Measurements from ENCODE around the gene GRID2. TPM values are rescaled to one million over a fixed set of nuclear protein-coding genes. Genes with fewer than 3 reads are reported as not detected.
"Not testable (repeated sequence)": the region's sequence is repeated elsewhere in the genome, so short reads cannot be mapped to it uniquely, and the experiment has no call there.

The GRID2 gene
- total and polyA plus RNA-seq, 8 donors = 6.4 TPM; not detected in 7

- DNase-seq = no peak
- H3K9me3 ChIP-seq = no peaks in the 10 kb centered on the region
- TF ChIP-seq POLR2AphosphoS5 (IDR thresholded peaks at IDR 0.05) (no peak), CTCF (IDR thresholded peaks at IDR 0.05) (no peak), POLR2A (IDR thresholded peaks at IDR 0.05) (no peak), EP300 (IDR thresholded peaks at IDR 0.05) (no peak)
- no peaks in the 10 kb centered on the region for H3K27me3 ChIP-seq
- intact Hi-C loops (cut with DNase I; ENCODE audit: low total_unique reads) = no loop called here
- no peaks in the 10 kb centered on the region for H3K36me3 ChIP-seq
- H3K27ac ChIP-seq = no peak overlapping the region
- no peak overlapping the region for H3K4me3 ChIP-seq
- WGBS, 5 donors = 91 to 96% (median 94%) methylated on average over 4 of the region's 4 CpGs
- no peaks in the 10 kb centered on the region for H3K4me1 ChIP-seq
These were observed 35.1 kb upstream of the GRID2 start for GRCh38 chr4:92268642-92269041.

GRCh38 chr4:92270908-92271307 lies 32.9 kb upstream of the GRID2 start:
- Histone ChIP-seq H3K27me3 (no peaks in the 10 kb centered on the region), H3K9me3 (no peaks in the 10 kb centered on the region), H3K4me1 (no peaks in the 10 kb centered on the region), H3K27ac (no peak overlapping the region), H3K4me3 (no peak overlapping the region), H3K36me3 (no peaks in the 10 kb centered on the region)
- intact Hi-C loops (cut with DNase I; ENCODE audit: low total_unique reads) = no loop called here
- DNase-seq = no peak
- 73 to 87% (median 84%) methylated on average over 2 of the region's 2 CpGs for WGBS, 5 donors
- TF ChIP-seq POLR2A (IDR thresholded peaks at IDR 0.05) (no peak), POLR2AphosphoS5 (IDR thresholded peaks at IDR 0.05) (no peak), CTCF (IDR thresholded peaks at IDR 0.05) (no peak), EP300 (IDR thresholded peaks at IDR 0.05) (no peak)

GRCh38 chr4:92271551-92271950 lies 32.2 kb upstream of the GRID2 start:
- 75 to 81% (median 81%) methylated on average over 4 of the region's 4 CpGs for WGBS, 5 donors
- H3K4me1 ChIP-seq; H3K9me3 ChIP-seq; H3K27ac ChIP-seq; intact Hi-C loops (cut with DNase I; ENCODE audit: low total_unique reads); H3K36me3 ChIP-seq; DNase-seq; H3K27me3 ChIP-seq; H3K4me3 ChIP-seq: not testable (repeated sequence)

- H3K36me3 ChIP-seq; H3K27me3 ChIP-seq; H3K9me3 ChIP-seq; DNase-seq; H3K27ac ChIP-seq; H3K4me3 ChIP-seq; H3K4me1 ChIP-seq; intact Hi-C loops (cut with DNase I; ENCODE audit: low total_unique reads): not testable (repeated sequence)
- WGBS, 5 donors = 84 to 92% (median 90%) methylated on average over 8 of the region's 8 CpGs
These were observed 26.5 kb upstream of the GRID2 start for GRCh38 chr4:92277057-92277881.

- H3K4me1 ChIP-seq = no peaks in the 10 kb centered on the region
- no peak overlapping the region for H3K4me3 ChIP-seq
- no peaks in the 10 kb centered on the region for H3K27me3 ChIP-seq
- H3K27ac ChIP-seq = no peak overlapping the region
- no peak for TF ChIP-seq CTCF (IDR thresholded peaks at IDR 0.05)
- TF ChIP-seq POLR2AphosphoS5 (IDR thresholded peaks at IDR 0.05) = no peak
- no peak for TF ChIP-seq POLR2A (IDR thresholded peaks at IDR 0.05)
- no peak for TF ChIP-seq EP300 (IDR thresholded peaks at IDR 0.05)
- no peaks in the 10 kb centered on the region for H3K36me3 ChIP-seq
- intact Hi-C loops (cut with DNase I; ENCODE audit: low total_unique reads) = no loop called here
- DNase-seq = no peak
- H3K9me3 ChIP-seq = no peaks in the 10 kb centered on the region
- 87 to 94% (median 92%) methylated on average over 1 of the region's 1 CpG for WGBS, 5 donors
These were observed 24.5 kb upstream of the GRID2 start for GRCh38 chr4:92279296-92279695.

All from stomach (tissue), 9 donors.